Posterior cingulate gyrus (tissue), 11 donors: Measurements from ENCODE around the gene ZNF415.
"Not testable (repeated sequence)": the region's sequence is repeated elsewhere in the genome, so short reads cannot be mapped to it uniquely, and the experiment has no call there.

Source experiments
- DNase-seq, 10 donors: peaks; one replicate each; pipeline versions ENCODE4 v3.0.0 to v3.0.0-alpha.2; 2020 to 2021; ENCODE audit warnings: mixed read lengths in 3 of 10
- intact Hi-C: fragments of 100-400 bp; cut with DNase I; formaldehyde crosslinking; loops from one replicate; pipeline ENCODE4 v1.15.1; 2023

The ZNF415 gene

DNA sequence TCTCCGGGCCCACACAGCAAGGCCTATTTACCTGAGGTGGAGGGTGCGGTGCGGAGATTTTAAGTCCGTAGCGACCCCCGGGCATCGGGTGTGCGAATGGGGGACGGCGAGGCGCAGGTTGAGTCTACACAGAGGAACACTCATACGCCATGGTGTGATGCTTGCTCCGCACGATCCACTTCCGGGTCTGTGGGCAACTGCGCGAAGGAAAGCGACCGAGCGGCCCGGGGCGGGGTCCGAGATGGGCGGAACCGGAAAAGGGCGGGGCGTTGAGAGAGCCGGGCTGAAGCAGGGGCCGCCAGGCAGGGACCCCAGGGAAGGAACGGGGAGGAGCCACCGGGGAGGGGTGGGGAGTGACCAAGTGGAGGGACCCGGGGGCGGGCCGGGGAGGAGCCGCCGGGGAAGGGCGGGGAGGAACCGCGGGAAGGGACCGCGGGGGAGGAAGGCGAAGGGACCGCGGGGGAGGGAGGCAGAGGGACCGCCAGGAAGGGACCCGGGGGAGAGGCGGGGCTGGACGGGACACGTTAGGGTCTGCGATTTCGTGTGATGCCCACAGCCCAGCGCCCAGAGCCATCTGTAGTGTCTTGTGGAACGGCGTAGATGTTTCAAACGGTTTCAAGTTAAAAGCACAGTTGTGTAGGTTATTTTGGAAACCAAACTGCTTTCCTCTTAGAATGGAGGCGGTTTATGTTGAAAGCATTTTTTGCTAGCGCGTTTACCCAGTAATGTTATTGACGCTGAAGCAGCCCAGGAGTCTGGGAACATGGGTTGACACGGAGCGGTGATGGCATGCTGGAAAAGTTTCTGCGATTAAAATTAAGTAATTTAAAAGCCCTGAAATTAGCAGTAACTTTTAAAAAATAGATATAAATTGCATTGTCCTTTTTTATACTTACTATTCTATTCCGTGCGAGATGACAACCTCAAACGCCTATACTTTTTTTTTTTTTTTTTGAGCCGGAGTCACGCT lies 29.2 kb downstream of the ZNF415 start, which contains the start of gene ZNF160:
TSS of gene ZNF160 (minus strand) at position 189 of the 970 bp plus-strand sequence. CDS start 17,146 bp downstream, outside the sequence.
- peak; percentile 97 to 100 (median 98) for DNase-seq
- intact Hi-C loops, result loop anchor here (1.0 kb wide), 1 partner anchor 56 kb away; the partner anchor contains the start of gene ZNF347

DNA sequence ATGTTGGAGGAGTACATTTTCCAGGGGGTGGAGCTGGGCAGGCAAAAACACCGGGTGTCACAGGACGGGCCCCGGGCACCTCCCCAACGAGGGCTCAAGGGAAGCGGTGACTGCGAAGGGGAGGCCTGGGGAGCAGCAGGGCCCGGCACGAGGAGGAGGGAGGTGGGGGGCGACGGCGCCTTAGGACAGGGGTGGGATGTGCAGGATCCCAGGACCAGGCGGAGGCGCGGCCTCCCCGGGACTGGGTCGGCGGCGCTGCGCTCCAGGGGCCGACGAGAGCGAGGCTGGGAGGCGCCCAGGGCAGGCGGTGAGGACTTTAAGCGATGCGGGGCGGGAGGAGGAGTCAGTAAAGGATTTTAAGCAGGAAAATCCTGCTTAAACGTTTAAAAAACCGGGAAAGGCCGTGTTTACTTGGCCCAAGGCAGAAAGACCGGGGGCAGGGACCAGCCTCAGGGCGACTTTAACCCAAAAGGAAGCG lies 29.9 kb downstream of the ZNF415 start:
- DNase-seq, result peak in 6 of 10 donors; percentile 12 to 86 (median 44)
- intact Hi-C loops, result loop anchor here (1.0 kb wide), 1 partner anchor 57 kb away; the partner anchor contains the start of gene ZNF347

DNA sequence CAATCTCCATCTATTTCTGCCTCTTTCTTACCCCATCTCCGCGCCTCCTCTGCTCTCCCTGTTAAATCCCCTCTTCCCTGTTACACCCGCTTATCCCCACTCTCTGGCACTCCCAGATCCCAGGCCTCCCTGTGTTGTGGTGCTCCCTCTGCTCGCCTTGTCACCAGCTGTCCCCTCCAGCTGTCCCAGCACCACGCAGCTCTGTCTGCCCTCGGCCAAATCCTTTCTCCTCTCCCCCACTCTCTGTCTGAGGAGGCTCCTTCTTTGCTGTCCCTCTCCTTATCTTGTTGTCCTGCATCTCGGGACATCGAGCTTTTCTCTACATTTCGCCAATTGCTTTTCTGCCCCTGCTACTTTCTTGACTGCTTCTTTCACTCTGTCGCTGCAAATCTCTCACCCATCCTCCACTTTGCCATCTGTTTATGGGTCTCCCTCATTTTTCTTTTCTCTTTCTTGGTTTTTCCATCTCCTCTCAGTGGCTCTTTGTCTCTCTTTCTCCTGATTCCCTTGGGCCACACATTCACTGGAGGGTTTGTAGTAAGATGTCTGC lies 30.4 kb downstream of the ZNF415 start:
- intact Hi-C loops, result no loop called here
- DNase-seq, result peak in 3 of 10 donors; percentile 12 to 81 (median 19)

DNA sequence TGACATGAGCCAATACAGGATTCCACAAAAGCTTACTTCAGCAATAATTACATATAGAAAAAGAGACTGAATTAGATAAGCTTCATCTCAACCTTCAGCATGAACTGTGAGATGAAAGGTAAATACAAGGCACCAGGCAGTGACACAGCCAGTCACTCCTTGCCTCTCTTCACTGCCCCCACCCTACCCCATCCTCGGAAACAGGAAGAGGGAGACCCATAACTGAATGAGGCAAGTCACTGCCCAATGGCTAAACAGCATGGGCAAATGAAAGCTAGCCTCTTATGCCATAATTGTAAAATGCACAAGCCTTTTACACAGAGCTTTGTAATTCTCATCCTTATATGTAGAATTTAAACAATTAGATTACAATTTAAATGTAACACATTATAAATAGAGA lies 31.2 kb downstream of the ZNF415 start:
- no peak for DNase-seq
- intact Hi-C loops, result no loop called here

DNA sequence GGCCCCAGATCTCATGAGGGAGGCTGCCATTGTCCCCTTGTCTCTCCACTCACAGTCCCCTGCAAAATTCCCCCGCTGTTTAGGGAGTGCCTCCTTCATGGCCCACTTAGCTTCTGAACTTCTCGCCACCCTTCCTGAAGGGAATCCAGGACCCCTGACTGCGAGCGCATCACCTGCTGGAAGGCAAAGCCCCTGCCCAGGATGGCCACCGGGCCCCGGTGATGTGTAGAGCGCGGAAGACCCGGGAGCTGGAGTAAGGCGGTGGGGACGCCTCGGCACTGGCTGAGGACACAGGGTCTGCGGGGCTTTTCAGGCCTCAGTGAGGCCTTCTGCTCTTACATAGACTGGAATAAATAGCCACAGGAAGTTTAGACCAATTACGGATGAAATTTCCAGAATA lies 34.1 kb downstream of the ZNF415 start:
- intact Hi-C loops, result not testable (repeated sequence)
- DNase-seq, result peak in 1 of 10 donors; percentile 70

DNA sequence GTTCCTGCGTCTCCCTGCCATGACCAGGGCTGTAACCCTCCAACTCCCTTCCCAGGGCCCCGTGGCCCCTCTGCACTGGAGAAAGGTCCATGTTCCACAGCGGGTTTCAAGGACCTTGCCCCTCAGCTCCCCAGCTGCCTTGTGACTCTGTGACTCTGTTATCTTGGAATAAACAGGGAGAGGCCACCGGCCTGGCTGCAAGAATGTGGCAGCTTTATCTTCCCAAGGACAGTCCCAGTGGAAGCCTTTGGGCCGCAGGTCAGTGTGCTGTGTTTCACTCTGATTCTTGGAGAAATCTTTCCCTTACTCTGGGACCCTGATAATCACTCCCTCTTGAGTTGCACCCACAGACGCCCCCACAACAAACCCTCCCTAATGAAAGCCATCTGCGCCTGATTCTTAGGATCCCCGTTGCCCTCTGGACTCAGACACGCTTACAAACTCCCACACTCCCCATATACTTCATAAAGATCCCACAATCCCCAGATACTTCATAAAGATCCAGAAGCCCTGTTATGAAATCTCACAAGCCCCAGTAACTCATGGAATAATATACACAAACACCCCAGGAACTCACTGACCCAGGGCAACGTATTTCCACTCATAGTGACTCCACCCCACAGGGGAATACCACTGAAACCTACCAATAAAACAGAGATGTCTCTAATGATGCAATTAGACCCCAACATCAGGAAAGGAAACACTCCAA lies 35.6 kb downstream of the ZNF415 start:
- intact Hi-C loops, DNase-seq: not testable (repeated sequence)

DNA sequence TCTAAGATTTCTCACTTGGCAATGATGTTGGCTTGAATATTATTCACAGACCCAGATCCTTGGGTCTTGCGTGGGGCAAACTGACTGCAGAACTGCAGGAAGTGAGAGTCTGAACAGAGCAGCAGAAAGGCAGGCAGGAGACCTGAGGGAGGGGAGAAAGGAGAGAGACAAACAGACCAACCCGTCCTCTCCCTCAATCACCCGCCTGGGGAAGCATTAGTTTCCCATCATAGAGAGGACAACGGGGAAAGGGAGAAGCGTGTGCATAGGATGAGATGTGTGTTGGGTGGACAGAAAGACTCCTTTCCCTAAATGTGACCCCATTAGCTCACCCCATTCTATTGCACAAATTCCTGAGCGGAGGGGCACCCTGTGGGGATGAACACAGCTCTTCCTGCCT lies 36.1 kb downstream of the ZNF415 start:
- DNase-seq, intact Hi-C loops: not testable (repeated sequence)

DNA sequence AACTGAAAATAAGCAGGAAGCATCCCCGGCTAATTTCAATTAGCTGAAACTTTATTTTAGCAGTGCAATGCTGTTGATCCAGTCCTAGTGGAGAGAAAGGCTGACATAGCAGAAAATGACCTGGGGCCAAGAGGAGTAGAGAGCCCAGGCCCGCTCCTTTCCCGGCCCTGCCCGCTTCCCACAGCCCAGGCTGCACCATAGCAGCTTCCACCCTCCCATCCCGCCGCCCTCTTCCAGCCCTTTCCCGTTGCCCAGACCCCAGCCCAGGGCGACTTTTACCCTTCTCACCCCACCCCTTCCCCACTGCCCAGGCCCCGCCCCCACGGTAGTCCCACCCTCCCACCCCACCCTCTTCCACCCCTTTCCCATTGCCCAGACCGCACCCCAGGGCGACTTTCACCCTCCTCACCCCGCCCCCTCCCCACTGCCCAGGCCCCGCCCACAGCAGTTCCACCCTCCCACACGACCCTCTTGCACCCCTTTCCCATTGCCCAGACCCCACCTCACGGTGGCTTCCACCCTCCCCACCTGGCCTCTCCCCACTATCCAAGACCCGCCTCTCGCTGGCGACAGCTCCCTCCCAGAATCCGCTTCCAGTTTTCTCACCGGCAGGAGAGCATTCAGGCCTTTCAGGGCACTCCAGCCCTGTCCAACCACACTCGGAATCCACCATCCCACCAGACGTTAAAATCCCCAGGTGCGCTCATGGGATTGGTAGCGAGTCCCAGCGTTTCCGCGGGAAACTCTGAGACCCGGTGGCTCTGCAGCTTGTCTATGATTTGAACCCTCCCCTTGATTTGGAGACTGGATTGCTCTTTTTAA lies 37.7 kb downstream of the ZNF415 start:
- intact Hi-C loops, result no loop called here
- DNase-seq, result peak in 1 of 10 donors; percentile 67

DNA sequence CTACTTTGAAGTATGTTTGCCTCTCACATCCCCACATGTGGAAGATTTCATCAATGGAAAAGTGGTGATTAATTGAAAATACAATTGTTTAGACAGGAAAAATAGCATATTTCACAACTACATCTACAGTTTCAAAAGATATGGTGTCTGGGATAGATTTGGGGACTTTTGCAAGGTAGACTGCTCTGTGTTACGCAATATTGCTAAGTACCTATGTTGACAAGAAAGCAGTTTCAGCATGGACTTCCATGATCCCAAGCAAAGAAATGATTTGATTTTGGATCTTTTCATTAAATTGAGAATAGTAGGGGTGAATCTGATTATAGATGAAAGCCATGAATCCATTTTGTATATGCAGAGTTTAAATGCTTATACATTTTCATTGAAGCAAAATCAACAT lies 40.0 kb downstream of the ZNF415 start:
- intact Hi-C loops, result no loop called here
- DNase-seq, result no peak

DNA sequence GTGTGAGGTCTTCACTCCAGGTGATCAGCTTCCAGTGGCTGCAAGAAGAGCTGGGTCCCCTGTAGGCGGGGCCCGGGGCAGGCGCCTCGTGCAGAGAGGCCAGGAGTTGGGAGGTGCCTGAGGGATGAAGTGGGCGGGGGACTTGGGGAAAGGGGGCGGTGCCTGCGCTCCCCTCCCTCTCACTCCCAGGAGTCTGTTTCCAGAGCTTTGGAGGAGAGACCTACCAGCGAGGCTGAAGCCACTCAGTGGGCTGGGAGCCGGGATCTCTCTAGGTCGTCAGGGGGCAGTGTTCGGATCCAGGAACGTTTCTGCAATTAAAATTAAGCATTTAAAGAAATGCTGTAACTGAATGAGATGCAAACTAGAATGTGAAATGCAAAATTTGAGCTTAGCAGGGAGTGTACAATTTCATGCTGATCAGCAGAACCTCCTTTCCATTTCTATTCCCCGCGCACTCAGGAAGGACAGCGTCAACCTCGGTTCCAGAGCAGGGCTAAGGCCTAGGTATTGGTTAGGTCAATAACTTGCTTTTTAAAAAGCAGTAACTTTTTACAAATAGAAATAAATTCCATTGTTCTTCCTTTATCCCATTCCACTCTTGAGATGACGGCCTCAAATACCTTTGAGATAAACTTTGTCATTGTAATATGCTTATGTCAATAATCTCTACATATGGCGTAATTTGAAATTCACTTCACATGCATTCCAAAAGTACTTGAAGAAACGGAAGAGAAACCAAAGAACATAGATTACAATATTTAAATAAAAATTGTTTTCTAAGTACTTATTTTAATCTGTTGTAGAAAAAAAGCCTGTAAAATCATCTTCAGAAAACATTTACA lies 41.1 kb downstream of the ZNF415 start:
- peak in 1 of 10 donors; percentile 19 for DNase-seq
- intact Hi-C loops, result no loop called here

DNA sequence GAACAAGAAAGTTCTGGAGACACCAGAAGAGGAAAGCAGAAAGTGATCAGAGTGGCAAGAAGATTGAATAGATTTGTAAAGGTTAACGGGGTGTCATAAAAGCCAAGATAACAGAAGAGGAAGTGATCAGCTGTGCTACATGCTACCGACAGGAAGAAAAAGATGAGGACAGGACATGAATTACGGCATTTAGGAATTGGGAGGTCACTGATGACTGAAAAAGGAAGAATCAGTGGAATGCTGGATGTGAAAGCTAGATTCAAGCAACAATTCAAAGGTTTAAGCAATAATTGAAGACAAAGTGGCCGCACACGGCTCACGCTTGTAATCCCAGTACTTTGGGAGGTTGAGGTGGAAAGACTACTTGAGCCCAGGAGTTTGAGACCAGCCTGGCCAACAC lies 44.6 kb downstream of the ZNF415 start:
- no peak for DNase-seq
- intact Hi-C loops, result no loop called here

DNA sequence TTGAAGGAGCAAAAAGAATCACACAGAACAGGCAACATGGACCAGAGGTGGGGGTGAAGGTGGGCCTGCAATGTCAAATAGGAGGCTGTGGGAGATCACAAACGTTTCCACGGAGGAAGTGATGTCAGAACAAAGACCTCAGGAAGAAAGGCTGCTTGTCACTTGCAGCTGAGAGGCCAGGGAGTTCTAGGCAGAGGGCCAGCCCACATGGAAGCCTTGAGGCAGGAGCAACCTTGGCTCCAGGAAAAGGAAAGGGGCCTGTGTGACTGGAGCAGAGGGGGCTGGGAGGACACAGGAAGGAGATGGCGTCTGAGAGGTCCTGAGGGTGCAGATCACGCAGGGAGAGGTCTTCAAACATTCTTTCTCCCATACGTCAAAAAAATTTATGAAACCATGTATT lies 45.8 kb downstream of the ZNF415 start:
- DNase-seq, result peak in 6 of 10 donors; percentile 19 to 85 (median 44)
- intact Hi-C loops, result no loop called here

DNA sequence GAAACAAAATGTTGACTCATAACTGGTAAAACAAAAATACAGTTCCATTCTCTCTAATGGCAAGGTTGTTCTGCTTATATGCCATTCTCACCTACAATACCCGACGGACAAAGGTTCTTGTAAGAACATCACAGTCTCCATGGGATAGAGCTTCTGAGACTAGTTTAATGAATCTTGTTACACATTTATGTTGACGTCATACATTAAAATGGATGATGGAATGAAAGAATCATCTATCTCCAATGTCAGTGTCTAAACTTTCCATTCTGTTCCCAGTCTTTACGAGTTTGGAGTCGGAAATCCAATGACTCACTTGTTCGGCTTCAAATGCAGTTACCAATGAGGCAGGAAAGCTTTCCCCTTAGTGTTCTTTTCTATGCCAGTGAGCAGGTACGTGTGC lies 47.2 kb downstream of the ZNF415 start:
- no peak for DNase-seq
- intact Hi-C loops, result no loop called here

DNA sequence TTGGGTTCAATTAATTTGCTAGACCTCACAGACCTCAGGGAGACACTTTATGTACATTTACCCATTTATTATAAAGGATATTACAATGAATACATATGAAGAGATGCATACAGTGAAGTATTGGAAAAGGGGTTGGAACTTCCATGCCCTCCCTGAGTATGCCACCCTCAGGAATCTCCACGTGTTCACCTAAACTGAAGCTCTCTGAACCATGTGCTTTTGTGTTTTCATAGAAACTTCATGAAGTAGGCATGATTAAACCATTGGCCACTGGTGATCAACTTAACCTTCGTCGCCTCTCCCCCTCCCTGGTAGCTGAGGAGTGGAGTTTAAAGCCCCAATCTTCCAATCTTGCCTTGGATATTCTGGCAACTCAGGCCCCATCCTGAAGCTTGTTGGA lies 49.8 kb downstream of the ZNF415 start:
- intact Hi-C loops, result no loop called here
- no peak for DNase-seq

DNA sequence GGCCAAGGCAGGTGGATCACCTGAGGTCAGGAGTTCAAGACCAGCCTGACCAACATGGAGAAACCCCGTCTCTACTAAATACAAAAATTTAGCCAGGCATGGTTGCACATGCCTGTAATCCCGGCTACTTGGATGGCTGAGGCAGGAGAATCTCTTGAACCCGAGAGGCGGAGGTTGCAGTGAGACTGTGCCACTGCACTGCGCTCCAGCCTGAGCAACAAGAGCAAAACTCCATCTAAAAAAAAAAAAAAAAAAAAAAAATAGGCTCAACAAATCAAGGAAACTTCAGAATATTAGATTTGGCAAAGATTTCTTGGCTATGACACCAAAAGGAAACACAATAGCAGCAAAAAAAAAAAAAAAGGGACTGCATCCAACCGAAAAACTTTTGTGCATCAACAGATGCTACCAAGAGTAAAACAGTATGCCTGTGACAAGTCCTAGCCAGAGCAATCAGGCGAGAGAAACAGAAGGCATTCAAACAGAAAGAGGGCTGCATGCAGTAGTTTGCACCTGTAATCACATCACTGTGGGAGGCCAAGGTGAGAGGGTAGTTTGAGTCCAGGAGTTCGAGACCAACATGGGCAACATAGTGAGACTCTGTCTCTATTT lies 53.3 kb downstream of the ZNF415 start:
- no peak for DNase-seq
- intact Hi-C loops, result loop anchor here (5.0 to 10.0 kb wide), 2 partner anchors 55 to 113 kb away; partner anchors contain the start of genes ZNF415 and ZNF665

DNA sequence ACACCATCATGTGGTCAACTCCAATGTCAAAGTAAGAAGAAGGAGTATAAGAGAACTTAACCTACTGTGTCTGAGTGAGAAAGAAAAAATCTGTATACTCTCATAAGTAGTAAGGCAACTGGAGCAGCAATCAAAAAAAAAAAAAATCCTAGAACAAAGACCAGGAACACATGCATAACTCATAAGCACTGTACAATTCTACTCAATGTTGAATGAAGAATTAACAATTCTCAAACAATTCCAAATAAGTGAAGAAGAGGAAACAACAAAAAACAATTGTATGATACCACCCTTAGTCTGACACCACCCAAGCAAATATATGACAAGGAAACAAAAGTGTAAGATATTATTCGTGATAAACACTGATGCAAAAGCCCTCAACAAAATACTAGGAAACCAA lies 54.0 kb downstream of the ZNF415 start:
- intact Hi-C loops, result loop anchor here (5.0 to 10.0 kb wide), 2 partner anchors 56 to 114 kb away; partner anchors contain the start of genes ZNF415 and ZNF665
- DNase-seq, result no peak

DNA sequence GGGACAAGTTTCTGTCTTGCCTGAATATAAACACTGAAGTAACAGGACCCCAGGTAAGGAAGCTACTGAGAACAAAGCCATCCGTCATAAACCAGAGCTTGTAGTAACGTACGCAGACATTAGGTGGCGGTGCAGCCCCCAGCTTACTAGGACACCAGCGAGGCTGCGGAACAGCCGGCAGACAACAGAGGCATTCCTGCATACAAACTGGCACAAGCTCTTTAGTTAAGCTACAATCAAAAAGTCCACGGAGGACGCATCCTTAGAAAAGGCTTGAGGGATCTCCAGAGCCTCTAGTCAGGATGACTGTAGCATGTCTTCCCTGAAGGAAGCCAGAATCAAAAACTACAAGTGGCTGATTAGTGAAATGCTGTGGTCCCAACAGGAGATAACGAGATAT lies 55.7 kb downstream of the ZNF415 start:
- intact Hi-C loops, result loop anchor here (5.0 to 10.0 kb wide), 2 partner anchors 58 to 115 kb away; partner anchors contain the start of genes ZNF415 and ZNF665
- peak; percentile 41 to 96 (median 74) for DNase-seq

DNA sequence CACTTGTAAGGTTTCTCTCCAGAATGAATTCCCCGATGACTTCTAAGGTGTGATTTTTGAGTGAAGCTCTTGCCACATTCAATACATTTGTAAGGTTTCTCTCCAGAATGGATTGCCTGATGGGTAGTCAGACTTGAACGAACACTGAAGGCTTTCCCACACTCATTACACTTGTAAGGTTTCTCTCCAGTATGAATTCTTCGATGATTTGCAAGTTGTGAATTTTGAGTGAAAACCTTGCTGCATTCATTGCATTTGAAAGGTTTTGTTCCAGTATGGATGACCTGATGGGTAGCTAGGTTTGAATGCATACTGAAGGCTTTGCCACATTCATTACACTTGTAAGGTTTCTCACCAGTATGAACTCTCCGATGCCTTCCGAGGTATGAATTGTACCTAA lies 63.9 kb downstream of the ZNF415 start:
- intact Hi-C loops, result no loop called here
- DNase-seq, result no peak
